ENCODE measurements around the gene LIG1.

DNA sequence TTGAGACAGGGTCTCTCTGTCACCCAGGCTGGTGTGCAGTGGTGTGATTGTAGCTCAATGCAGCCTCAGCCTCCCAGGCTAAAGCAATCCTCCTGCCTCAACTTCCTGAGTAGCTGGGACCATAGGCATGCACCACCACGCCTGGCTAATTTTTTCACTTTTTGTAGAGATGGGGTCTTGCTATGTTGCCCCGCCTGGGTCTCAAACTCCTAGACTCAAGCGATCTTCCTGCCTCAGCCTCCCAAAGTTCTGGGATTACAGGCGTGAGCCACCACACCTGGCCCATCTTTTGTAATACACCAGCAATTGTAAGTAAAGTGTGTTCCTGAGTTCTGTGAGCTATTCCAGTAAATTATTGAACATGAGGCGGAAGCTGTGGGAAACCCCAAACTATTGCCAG, 66.2 kb downstream of the LIG1 start:
- TF ChIP-seq, protein P1, sequence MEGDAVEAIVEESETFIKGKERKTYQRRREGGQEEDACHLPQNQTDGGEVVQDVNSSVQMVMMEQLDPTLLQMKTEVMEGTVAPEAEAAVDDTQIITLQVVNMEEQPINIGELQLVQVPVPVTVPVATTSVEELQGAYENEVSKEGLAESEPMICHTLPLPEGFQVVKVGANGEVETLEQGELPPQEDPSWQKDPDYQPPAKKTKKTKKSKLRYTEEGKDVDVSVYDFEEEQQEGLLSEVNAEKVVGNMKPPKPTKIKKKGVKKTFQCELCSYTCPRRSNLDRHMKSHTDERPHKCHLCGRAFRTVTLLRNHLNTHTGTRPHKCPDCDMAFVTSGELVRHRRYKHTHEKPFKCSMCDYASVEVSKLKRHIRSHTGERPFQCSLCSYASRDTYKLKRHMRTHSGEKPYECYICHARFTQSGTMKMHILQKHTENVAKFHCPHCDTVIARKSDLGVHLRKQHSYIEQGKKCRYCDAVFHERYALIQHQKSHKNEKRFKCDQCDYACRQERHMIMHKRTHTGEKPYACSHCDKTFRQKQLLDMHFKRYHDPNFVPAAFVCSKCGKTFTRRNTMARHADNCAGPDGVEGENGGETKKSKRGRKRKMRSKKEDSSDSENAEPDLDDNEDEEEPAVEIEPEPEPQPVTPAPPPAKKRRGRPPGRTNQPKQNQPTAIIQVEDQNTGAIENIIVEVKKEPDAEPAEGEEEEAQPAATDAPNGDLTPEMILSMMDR (IDR thresholded peaks at IDR 0.05) = no peak
- TF ChIP-seq POLR2A (IDR thresholded peaks at IDR 0.05) = no peak
